Measurements from ENCODE around the gene DNAH2. TPM values are rescaled to one million over a fixed set of nuclear protein-coding genes. Genes with fewer than 3 reads are reported as not detected.

The DNAH2 gene
- total and polyA plus RNA-seq, 7 donors = under 0.01 to 0.36 (median 0.30) TPM; not detected in 3

DNA sequence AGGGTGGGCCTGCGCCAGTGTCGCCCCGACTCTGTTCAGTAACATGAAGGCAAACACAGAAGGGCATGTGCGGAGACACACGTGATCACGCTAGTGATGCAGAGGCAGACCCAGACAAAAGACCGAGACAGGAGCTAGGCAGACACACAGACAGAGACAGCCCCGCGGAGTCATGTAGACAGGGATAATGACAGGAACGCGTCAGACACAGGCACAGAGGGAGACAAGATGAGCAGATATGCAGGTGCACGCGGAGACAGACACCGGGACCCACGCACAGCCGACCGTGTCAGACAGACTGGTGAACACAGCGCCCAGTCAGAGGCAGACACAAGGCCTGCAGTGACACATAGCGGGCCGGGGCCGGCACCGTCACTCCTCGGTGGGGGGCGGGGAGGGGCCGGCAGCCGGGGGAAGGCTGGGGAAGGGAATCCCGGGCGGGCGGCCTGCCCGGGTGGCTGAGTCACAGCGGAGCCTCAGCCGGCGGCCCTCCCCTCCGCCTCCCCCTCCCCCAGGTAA, 123.9 kb downstream of the DNAH2 start:
- TF ChIP-seq, protein P1, sequence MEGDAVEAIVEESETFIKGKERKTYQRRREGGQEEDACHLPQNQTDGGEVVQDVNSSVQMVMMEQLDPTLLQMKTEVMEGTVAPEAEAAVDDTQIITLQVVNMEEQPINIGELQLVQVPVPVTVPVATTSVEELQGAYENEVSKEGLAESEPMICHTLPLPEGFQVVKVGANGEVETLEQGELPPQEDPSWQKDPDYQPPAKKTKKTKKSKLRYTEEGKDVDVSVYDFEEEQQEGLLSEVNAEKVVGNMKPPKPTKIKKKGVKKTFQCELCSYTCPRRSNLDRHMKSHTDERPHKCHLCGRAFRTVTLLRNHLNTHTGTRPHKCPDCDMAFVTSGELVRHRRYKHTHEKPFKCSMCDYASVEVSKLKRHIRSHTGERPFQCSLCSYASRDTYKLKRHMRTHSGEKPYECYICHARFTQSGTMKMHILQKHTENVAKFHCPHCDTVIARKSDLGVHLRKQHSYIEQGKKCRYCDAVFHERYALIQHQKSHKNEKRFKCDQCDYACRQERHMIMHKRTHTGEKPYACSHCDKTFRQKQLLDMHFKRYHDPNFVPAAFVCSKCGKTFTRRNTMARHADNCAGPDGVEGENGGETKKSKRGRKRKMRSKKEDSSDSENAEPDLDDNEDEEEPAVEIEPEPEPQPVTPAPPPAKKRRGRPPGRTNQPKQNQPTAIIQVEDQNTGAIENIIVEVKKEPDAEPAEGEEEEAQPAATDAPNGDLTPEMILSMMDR (IDR thresholded peaks at IDR 0.05) = peak in 1 of 4 experiments; percentile 11
- peak in 3 of 4 donors; percentile 56 to 73 (median 73) for TF ChIP-seq POLR2AphosphoS5 (IDR thresholded peaks at IDR 0.05)
- TF ChIP-seq POLR2A (IDR thresholded peaks at IDR 0.05) = no peak
- peak; percentile 97 for DNase-seq
- 1 to 5% methylated on average over 34 of the region's 34 CpGs for WGBS, 2 donors
- Histone ChIP-seq H3K27ac (peak overlapping the region; percentile 96 to 100 (median 98)), H3K4me3 (peak overlapping the region; percentile 61 to 85 (median 73)), H3K27me3 (no peaks in the 10 kb centered on the region), H3K4me1 (peaks cover 0 to 89% (median 70%) of the 10 kb centered on the region in 4 donors), H3K9me3 (no peaks in the 10 kb centered on the region), H3K36me3 (peaks cover 0 to 18% (median 12%) of the 10 kb centered on the region in 4 donors)
- intact Hi-C loops (cut with DNase I) = loop anchor here (5.0 kb wide), 2 partner anchors 316 to 599 kb away; partner anchors contain the start of gene GABARAP

DNA sequence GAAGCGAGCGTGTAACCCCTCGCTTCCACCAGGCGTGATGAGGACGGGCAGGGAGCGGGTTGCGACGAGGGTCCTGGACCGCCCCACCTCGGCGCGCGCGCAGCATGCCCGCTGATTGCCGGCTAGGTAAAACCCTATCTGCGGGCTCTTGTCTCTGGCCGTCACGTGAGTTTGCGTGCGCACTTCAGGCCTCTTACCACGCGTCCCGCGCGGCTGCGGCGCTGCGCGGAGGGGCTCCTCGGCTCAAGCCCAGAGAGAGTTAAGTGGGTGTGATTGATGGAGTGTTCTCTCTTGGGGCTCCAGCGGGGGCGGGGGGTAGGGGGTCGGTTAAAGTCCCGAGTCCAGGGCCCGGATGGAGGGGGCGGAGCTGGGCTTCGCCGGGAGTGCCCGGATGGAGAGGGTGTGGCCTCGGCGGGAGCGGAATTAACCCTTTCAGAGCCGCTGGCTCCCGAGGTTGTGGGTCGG, 124.4 kb downstream of the DNAH2 start:
- Histone ChIP-seq H3K4me3 (peak overlapping the region; percentile 61 to 85 (median 73)), H3K4me1 (peaks cover 0 to 84% (median 65%) of the 10 kb centered on the region in 4 donors), H3K27me3 (no peaks in the 10 kb centered on the region), H3K9me3 (no peaks in the 10 kb centered on the region), H3K27ac (peak overlapping the region; percentile 96 to 100 (median 98)), H3K36me3 (peaks cover 1 to 23% (median 16%) of the 10 kb centered on the region in 4 donors)
- TF ChIP-seq, protein P1 (IDR thresholded peaks at IDR 0.05) = peak in 2 of 4 experiments; percentile 6 to 20
- TF ChIP-seq POLR2AphosphoS5 (IDR thresholded peaks at IDR 0.05) (peak in 2 of 4 donors; percentile 23 to 43), EP300 (IDR thresholded peaks at IDR 0.05) (peak in 1 of 4 donors; percentile 30), POLR2A (IDR thresholded peaks at IDR 0.05) (no peak)
- peak; percentile 95 for DNase-seq
- 0 to 1% methylated on average over 46 of the region's 46 CpGs for WGBS, 2 donors
- intact Hi-C loops (cut with DNase I) = loop anchor here (5.0 kb wide), 2 partner anchors 315 to 600 kb away; partner anchors contain the start of gene GABARAP

DNA sequence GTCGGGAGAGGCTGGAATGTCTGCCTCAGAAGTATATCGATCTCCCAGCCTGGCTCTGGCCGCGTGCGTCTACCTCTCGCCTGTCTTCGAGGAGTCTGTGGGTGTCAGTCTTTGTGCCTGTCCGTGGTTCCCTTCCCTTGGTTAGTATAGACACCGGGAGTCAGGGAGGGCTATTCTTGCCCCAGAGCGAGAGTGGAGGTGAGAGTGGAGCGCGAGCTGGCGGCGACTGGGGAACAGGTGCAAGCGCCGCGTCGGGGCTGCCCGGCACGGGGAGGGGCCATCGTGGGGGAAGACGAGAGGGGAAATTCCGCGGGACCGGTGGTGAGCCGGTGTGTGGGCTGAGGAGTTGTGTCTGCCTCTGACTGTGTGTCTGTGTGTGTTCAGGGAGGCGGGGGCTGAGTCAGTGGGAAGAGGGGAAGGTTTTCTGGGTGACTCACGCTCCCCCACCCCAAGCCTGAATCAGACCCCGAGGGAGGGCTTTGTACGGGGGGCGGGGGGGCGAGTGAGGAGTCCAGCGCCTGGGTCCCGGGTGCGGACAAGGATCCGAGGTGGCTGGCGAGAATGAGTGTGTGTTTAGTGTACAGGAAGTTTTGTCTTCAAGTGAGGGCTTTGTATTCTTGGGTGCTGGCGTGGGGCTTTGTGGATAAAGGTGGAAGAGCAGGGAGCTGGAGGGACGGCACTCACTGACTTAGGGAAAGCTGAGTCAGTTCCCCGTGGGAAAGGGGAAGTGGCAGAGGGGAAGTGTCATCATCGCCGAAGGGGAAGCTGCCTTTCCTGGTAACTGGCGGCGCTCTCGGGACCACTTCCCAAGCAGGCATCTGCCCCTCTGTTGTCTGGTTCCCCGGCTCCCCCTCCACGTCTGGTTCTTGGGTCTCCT, 125.1 kb downstream of the DNAH2 start:
- DNase-seq = peak; percentile 92
- Histone ChIP-seq H3K4me1 (peaks cover 0 to 77% (median 58%) of the 10 kb centered on the region in 4 donors), H3K27me3 (no peaks in the 10 kb centered on the region), H3K27ac (peak overlapping the region; percentile 96 to 100 (median 98)), H3K4me3 (peak overlapping the region; percentile 61 to 85 (median 73)), H3K9me3 (no peaks in the 10 kb centered on the region), H3K36me3 (peaks cover 8 to 30% (median 22%) of the 10 kb centered on the region in 4 donors)
- TF ChIP-seq POLR2AphosphoS5 (IDR thresholded peaks at IDR 0.05) = peak; percentile 42 to 87 (median 67)
- TF ChIP-seq, protein P1 (IDR thresholded peaks at IDR 0.05) = no peak
- TF ChIP-seq POLR2A (IDR thresholded peaks at IDR 0.05) = peak in 1 of 2 donors; percentile 38
- TF ChIP-seq EP300 (IDR thresholded peaks at IDR 0.05) = peak in 2 of 4 donors; percentile 9 to 49
- intact Hi-C loops (cut with DNase I) = loop anchor here (1.0 to 5.0 kb wide), 3 partner anchors 8 to 600 kb away; partner anchors contain the start of genes GABARAP and KDM6B
- 0 to 1% methylated on average over 47 of the region's 47 CpGs for WGBS, 2 donors

DNA sequence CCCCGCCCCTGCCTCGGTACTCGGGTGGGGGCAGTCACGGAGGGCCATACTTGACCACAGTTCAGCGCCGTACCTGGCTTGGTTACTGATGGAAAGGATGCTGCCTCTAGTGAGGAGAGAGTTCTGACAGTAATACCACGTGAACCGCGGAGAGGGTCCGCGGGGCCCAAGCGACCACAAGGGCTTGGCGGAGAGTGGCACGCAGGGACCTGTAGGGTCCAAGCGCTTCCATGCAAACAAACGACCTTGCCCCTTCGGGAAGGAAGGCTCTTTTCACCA, 125.7 kb downstream of the DNAH2 start:
- peak overlapping the region; percentile 96 to 100 (median 98) for H3K27ac ChIP-seq
- peaks cover 14 to 36% (median 27%) of the 10 kb centered on the region in 4 donors for H3K36me3 ChIP-seq
- H3K9me3 ChIP-seq = no peaks in the 10 kb centered on the region
- no peak for TF ChIP-seq EP300 (IDR thresholded peaks at IDR 0.05)
- TF ChIP-seq POLR2A (IDR thresholded peaks at IDR 0.05) = no peak
- TF ChIP-seq POLR2AphosphoS5 (IDR thresholded peaks at IDR 0.05) = no peak
- TF ChIP-seq, protein P1 (IDR thresholded peaks at IDR 0.05) = no peak
- intact Hi-C loops (cut with DNase I) = loop anchor here (1.0 to 5.0 kb wide), 3 partner anchors 9 to 601 kb away; partner anchors contain the start of genes GABARAP and KDM6B
- H3K4me1 ChIP-seq = peaks cover 0 to 71% (median 53%) of the 10 kb centered on the region in 4 donors
- DNase-seq = no peak
- peak overlapping the region; percentile 61 to 85 (median 73) for H3K4me3 ChIP-seq
- no peaks in the 10 kb centered on the region for H3K27me3 ChIP-seq
- WGBS, 2 donors = 0% methylated on average over 17 of the region's 17 CpGs

Measured in sigmoid colon (tissue), 7 donors.